GM18520 (cell line): ENCODE data around the gene GPR158.

Source experiments
- ATAC-seq: cut with Tn5 transposase; IDR thresholded peaks from one replicate; pipeline ENCODE4 v1.9.1; 2021; ENCODE audit not compliant: unreplicated experiment

The GPR158 gene

DNA sequence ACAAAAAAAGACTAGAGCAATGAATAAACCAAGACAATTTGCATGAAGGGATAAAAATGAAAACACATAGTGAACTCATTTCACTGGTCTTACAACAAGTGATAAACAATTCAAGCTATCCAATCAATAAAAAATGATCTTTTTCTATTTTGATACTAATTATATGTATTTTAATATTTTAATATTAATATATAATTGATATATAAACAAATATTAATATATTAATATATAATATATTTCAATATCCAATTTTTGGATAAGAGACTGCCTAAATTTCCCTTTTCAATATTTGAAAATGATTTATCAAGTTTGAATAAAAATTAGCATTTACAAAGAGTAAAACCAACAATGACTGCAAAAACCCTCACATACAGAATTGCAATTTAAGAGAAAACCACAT, 317.9 kb downstream of the GPR158 start:
- ATAC-seq: no peak

DNA sequence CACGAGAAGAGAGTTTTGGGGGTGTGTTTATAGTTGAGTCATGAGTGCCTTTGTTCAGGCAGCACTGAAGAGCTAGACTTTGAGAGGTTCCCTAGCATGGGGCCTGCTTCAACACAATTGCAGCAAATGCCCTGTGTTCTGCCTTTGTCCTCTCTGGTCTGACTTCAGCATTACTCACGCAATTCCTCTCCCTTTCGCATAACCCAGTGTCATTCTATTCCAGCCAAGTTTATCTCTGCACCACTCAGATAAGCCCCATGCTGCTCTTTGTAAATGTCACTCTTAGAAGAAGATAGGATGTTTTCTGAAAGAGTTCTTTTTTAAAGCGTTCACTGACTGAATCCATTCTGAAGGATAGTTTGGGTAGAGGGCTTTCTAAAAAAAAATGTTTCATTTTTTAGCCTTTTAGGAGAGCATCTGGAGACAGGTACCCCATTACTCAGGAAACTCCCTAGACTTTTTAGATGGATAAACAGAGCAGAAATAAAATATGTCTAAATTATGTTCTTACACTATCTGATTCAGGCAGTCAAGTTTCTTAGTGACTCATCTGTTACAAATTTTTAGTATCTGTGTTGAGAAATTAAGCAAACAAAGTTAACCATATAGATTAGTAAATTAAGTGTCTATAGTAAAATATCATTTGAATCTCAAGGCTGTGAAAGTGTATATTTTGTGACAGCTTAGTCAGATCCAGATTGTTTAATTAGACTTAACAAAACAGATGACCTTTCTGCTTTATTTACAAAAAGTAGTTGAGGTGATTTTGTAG, 318.5 kb downstream of the GPR158 start:
- no peak for ATAC-seq

DNA sequence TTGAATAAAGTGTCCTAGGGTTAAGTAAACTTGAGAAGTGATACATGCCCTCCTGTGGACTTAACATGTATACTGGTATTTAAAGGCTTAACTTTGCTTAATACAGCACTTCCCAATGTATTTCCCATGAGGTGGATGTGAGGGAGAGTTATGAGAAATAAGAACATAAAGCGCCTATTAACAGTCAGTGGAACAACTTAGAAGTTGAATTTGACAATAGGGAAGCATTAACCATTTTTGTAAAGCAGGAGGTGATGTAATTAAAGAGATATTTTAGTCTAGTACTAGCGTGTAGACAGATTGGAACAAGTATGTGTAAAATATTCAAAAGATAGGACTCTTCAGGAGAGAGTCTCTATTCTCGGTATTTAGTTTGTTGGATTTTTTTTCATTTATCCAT, 322.4 kb downstream of the GPR158 start:
- no peak for ATAC-seq

DNA sequence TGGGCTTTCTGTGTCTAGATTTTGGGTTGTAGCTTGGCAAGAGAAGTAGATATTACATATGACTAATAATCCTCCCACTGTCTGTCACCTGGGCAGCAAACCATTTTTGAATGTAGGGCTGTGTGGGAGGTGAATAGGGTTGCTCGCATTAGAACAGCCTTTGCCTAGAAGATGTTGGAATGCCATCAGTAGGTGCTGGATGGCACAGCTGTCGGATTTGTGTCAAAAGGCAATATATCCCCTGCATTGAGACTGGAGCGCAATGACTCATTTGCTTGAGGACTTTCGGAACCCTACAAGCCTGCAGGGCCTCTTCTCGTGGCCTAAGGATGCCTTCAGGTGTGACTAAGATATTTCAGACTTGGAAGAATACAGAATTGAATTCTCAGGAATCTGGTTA, 323.8 kb downstream of the GPR158 start:
- no peak for ATAC-seq

DNA sequence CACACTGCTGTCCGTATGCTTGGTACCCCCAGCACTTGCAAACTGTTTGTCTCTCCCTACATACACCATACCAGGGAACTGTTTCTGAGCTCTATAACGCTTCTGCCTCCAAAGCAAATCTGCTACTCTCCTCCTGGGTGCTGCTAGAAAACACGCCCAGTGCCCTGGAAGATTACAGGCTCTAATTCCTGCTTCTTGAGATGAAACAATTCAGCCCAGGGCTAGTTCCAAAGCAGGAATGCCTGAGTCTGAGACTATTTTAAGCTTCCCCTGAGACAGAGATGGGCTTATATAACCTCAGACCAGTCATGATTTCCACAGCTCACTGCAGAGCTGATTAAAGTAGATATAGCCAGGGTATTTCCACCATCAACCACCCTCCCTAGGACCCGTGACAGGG, 327.1 kb downstream of the GPR158 start:
- ATAC-seq: no peak

DNA sequence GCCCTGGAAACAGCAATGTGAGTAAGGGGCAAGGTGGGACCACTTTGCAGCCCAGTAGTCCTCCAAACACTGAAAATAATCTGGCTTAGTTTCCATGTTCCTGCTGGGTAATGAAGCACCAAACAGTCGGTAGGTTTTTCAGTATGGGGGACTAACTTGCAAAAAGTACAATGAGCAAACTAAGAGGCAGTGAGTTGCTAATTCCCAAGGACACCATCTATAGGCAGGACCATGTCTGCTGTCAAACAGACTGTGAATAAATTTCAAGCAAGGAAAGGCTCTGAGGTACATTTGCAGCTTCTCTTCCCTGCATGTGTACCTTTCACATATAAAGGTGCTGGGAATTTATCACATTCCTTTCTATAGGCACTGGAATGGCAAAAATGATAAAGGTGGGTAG, 327.7 kb downstream of the GPR158 start:
- ATAC-seq: no peak

DNA sequence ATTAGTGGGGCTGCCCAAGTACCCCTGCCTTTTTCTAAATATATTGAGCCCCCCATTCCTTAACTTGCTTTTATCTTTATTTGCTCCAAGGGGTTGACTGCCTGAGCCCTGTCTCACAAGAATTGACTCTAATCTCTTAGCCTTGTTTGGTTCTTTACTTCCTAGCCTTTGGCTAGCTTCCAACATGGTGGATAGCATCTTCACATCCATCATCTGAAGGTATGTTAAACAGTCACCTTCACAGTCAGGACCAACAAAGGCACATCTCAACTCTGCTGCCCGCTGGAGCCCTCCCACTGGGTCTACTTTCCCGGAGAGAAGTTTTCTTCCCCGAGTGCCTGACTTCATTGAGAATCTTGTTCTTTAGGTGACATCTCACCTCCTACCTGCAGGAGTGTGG, 329.5 kb downstream of the GPR158 start:
- ATAC-seq: no peak

DNA sequence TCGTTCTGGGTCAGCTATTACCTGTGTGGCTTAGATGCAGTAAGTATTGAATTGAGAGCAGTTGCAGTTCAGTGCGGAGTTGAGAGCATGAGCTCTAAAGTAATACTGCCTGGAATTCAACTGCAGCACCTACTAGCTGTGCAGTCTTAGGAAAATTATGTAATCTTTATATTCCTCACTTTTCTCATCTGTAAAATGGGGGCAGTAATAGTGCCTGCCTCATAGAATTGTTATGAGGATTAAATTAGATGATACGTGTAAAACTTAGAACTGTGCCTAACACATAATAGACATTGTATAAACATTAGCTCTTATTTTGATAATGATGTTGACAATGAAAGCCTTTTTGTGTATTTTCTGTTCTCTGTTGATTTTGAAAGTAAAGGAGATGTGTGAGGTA, 330.0 kb downstream of the GPR158 start:
- no peak for ATAC-seq

DNA sequence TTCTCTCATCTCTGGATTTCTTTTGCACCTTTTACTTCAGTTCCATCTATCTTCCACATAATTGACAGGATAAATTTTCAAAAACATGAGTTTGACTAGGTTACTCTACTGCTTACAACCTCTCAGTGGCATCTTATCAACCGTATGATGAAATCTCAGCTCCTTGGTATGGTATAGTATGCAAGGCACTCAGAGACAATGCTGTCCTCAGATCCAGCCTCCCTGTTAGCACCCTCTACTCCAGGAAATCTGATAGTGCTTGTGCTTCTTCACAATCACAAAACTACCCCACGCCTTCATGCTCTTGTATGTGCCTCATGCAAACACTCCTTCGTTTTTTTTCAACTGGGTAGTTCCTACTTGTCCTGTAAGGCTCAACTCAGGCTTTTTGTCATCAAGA, 330.7 kb downstream of the GPR158 start:
- no peak for ATAC-seq

DNA sequence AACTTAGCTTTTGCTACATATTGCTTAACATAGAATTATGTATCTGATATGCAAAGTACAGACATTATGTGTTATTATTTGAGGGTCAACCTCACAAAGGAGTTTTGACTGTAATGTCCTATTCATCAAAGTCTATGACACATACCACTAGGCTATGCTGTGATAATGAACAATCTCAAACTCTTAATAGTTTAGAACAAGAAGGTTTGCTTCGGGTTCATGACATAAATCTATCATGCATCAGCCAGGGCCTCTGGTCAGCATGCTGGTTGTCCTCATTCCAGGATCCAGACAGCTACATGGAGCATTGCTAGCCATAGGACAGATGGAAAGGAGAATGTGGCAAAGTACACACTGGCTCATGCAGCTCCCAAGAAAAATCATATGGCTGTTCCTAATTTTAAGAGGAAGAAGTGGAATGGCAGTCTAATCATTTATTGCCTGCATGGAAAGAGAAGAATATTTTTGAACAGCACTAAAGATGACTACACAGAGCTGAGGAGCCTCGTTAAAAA, 332.1 kb downstream of the GPR158 start:
- no peak for ATAC-seq

DNA sequence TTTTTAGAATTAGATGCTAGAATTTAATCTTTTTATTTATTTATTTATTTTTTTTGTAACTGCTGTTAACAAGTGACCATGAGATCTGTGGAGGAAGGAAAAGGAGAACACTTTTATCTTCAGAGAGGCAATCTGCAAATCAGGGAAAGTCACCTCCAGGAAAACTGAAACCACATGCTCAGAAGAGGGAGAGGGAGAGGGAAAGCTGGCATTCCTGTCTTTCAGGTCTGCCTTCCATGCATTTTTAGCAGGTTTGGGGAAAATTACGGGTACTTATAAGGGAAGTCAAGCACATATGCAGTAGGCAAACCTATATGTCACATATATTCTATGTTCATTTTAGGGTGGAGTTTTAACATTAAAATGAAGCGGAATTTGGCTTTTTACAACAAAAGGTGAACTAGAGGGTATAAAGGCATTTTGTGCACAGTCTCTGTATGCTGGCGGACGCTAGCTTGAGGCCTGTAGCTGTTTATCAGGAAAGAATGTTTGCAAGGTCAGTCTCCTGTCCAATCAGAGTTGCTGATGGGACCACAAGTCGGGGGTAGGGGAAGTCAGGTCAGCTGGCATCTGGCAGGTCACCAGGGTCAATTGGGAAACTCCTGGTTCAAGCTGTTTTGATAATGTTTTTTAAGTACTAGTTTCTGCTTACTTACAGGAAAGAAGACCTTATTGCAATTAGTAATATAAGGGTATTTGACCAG, 333.5 kb downstream of the GPR158 start:
- no peak for ATAC-seq

DNA sequence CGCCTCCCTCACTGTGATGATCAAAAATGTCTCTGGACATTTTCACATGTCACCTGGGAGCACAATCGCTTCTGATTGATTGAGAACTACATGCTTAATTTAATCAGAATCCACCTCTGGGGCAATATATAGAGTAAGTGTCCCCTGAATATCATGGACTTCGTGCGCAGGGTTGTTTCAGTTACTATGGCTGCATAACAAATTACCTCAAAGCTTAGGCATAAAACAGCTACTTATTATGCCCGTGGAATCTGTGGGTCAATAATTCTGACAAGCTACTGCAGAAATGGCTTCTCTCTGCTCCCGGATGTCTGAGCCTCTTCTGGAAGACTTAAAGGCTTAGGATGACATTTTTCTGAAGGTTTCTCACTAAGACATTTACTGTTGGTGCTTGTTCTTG, 334.4 kb downstream of the GPR158 start:
- no peak for ATAC-seq

DNA sequence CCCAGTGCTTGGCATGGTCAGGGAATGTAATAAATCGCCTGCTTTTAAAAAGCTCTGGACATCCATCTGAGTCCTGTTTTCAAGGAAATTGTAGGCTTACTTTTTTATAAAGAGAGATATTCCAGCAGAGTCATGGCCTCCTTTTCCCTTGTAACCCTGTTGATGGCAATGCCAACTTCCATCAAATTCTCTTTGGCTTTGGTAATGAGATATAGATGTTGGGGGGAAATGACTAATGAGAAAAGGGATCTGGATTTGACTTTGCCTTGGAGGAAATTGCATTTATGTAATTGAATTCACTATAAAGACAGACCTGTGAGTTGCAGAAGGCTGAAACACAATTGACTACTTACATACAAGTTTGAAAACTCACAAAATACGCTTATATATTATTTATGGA, 347.5 kb downstream of the GPR158 start:
- ATAC-seq: no peak

DNA sequence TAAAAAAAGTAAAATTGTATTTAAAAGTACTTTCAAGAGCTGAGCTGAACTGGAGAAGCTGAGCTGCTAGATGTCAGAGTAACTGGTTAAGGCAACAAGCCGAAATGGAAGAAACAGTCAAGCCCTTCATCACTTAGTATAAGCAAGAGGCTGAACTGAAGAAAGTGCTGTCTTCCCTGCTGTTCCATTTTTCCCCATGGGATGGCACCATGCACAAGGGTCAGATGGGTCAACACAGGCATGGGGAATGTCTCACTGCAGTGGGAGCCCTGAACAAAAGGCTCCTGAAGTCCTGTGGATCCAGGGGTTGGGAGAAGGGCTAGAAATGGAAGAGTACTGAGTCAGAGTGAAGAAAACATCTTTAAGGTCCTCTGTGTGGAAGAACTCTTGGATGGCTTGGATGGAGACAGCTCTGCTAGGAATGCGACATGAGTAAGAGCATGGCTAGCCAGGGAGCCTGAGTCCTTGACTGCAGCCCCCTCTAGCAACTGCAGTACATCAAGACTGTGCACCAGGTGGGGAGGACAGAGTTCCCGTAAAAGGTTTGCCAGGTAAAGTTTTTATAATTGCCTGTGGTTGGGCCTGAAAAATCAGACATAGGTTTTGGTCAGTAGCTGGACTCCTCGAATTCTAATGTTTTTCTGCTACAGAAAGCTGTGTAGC, 348.3 kb downstream of the GPR158 start:
- ATAC-seq: no peak

DNA sequence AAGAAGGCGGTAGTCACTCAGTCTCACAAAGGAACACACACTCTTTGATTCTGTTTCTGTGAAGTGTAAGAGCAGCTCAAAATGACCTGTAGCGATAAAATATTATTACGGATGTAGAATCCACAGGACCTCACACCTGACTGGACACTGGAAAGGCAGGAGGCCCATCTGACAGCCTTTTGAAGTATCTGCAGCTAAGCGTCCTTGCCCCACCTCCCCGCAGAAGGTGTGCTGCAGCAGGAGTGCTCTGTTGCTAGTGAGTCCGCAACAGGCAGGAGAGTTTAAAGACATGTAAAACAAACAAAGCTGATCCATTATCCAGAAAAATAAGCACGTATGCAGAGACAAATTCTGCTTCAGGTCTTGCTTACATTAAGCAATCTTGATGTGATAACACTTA, 355.5 kb downstream of the GPR158 start:
- no peak for ATAC-seq

DNA sequence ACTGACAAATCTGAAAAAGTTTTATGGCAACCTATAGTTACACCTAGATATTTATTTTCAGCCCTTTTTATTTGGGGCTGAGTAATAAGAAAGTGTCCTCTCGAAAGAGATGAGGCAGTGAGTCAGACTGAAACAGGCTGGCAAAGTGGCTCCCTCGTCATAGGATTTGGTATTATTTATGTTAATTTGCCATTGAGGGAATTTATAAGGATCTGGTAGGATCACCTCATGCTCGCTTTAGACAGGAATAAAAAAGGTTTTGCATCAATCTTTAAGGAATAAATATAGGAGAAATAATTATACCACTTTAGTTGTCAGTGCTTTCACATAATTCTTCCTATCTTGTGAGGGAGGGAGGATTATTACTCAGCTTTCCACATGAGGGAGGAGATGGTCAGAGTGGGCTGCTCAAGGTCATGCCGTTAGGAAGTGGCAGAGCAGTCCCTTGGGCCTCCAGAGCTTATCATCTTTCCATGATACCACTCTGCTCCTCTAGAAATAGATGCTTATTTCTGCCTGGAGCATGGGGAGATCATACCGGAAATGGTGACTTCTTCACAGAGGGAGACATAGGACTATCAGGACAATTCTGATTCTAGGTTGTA, 356.8 kb downstream of the GPR158 start:
- no peak for ATAC-seq

DNA sequence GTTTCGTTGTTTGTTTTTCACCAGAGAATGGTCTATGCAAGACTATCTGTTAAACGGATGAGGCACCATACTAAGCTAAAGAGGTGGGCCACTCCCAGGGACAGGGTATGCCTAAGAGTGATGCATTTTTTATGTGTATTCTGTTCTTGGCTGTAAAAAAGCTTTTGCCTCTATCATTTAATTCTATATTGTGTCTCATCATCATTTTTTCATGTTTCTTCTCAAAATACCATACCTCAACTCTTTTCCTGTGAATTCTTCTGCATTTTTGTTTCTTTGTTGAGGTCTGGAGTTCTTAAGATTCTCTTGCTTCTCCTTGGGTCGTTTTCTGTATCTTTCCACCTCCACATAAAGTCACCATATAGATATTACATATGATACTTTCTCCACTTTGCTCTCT, 357.4 kb downstream of the GPR158 start:
- no peak for ATAC-seq

DNA sequence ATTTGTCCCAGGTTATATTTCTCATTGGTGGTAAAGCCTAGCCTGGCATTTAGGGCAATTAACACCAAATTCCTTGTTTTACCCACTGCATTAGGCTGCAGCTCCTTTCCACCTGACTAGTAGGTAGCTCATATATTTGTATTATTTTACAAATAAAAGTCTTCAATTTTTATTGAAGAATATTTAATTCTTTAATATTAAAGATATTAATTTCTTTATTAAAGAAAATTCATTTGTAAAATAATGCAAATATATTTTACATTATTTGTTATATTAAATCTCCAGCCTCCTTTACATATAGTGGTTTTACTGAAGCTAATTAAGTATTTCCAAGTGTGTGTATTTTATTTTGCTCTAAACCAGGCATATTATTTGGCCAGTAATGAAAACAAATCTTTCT, 361.2 kb downstream of the GPR158 start:
- ATAC-seq: no peak

DNA sequence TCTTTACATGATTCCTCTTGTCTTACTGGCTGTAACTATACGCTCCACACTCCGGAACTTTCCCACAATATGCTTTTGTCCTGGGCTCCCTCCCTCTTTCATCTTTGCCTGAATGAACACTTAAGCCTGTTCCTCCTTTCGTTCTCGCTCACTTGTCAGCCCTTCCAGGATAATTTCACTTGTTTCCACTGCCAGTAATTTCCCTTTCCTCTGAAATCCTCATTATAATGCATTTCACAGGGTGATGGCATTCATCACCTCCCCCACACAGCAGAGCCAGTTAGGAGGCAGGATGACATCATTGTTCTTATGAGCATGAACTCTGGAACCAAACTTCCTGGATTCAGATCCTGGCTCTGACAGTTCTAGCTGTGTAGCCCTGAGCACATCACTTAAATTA, 372.6 kb downstream of the GPR158 start:
- no peak for ATAC-seq

DNA sequence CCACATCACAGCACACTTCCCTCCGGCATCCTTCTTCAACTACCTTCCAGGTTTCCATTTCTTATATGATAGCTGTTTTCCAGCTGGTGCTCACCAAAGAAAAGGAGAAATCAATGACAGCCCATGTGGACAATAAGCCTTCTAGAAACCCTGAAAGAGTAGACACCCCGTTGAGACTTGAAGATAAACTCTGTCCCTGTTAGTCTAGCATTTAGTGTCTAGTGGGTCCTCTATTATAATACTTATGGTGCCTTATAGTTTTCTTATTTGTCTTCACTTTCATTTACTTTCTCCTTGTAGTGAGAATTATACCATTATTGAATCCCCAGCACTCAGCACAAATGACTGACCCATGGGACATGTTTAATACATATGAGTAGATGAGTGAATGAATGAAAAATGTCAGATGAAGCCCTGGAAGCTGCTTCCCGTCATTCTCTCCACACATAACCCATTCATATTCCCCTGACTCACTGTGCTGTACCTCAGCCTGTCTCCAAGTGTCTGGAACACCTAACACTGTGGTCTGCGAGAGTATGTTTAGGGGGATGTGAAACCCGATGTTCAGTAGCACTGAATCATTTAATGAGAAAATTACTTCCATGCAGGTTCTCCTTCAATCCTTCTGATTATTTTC, 377.6 kb downstream of the GPR158 start:
- no peak for ATAC-seq

DNA sequence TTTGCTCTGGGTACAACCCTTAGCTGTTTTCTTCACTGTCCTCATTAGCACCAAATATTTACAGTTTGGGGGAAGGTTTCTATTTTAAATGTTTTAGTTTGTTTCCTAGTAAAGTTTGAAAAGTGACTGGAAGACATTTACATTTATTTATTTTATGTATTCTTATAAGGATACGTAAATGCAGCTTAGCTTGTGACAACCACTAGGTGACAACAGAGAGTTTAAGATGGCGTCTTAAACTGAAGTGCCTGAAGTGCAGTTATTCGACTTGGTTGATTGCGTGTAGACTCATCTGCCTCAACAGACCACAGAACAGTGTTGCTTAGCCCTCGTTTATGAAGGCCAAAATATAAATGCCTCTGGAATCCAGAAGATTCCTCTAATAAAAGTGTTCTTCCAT, 381.1 kb downstream of the GPR158 start:
- ATAC-seq: no peak
